ENCODE data around the gene TSPAN31.

DNA sequence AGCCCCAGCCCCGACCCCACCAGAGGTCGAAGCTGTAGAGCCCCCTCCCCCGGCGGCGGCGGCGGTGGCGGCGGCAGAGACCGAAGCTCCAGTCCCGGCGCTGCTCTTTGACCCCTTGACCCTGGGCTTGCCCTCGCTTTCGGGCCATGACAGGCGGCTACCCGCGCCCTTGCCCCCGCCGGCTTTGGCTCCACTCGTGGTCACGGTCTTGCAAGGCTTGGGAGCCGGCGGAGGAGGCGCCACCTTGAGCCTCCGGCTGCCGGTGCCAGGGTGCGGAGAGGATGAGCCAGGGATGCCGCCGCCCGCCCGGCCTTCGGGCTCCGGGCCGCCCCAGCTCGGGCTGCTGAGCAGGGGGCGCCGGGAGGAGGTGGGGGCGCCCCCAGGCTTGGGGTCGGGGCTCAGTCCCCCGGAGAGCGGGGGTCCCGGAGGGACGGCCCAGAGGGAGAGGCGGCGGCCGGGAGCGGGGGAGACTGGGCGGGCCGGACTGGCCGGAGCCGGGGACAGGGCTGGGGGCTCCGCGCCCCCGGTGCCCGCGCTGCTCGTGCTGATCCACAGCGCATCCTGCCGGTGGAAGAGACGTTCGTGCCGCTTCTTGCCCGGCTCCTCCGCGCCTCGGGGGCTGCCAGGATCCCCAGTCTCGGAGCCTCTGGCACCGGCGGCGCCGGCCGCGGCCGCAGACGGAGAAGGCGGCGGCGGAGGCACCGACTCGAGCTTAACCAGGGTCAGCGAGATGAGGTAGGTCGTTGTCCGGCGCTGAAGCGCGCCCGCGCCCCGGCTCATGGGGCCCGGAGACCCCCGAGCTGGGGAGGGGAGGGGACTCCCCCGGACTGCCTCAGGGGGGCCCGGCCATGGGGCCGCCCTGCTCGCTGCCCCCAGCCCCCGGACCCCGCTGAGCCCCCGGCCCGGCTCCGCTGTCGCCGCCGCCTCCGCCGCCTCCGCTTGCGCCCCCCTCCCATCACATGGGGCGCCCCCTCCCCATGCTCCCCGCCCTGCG is 7.1 kb upstream of the TSPAN31 start:
- TF ChIP-seq, protein P1, sequence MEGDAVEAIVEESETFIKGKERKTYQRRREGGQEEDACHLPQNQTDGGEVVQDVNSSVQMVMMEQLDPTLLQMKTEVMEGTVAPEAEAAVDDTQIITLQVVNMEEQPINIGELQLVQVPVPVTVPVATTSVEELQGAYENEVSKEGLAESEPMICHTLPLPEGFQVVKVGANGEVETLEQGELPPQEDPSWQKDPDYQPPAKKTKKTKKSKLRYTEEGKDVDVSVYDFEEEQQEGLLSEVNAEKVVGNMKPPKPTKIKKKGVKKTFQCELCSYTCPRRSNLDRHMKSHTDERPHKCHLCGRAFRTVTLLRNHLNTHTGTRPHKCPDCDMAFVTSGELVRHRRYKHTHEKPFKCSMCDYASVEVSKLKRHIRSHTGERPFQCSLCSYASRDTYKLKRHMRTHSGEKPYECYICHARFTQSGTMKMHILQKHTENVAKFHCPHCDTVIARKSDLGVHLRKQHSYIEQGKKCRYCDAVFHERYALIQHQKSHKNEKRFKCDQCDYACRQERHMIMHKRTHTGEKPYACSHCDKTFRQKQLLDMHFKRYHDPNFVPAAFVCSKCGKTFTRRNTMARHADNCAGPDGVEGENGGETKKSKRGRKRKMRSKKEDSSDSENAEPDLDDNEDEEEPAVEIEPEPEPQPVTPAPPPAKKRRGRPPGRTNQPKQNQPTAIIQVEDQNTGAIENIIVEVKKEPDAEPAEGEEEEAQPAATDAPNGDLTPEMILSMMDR (IDR thresholded peaks at IDR 0.05), result no peak
- no peak for TF ChIP-seq POLR2A (IDR thresholded peaks at IDR 0.05)
